ENCODE results near the gene MATCAP1. TPM values are rescaled to one million over a fixed set of nuclear protein-coding genes. Genes with fewer than 3 reads are reported as not detected.

The MATCAP1 gene
- total and polyA plus RNA-seq, 2 of the 13 experiments (the other 11 are each of a cell fraction or from before 2014, with no cell fraction given) = 11.2 to 24.5 TPM

DNA sequence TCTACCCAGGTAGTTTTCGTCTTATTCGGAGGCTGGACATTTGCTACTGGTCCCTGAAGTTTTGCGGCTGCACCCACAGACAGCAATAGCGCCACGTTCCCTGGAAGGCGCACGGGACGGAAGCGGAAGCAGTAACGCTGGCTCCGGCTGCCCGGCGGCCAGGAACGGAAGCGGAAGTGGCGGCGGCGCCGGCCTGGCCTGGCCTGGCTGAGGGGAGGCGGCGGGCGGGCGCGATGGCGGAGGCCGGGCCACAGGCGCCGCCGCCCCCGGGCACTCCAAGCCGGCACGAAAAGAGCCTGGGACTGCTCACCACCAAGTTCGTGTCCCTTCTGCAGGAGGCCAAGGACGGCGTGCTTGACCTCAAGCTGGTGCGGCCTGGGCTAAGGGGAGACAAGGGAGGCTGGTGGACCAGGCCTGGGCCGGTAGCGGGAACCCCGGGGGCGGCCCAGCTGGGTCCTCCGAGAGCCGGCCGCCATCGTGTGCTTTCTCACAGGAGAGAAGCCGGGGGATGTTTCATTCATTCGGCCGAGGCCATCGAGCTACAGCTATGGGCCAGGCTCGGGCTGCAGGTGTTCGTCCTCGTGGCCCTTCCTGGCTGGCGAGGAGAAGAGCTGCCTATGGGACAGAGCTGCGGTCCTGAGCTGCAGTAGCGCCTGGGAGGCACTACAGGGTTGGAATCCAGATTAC is 8.4 kb upstream of the MATCAP1 start, which contains the start of gene E2F4 (continued):
- TF ChIP-seq, protein P1, sequence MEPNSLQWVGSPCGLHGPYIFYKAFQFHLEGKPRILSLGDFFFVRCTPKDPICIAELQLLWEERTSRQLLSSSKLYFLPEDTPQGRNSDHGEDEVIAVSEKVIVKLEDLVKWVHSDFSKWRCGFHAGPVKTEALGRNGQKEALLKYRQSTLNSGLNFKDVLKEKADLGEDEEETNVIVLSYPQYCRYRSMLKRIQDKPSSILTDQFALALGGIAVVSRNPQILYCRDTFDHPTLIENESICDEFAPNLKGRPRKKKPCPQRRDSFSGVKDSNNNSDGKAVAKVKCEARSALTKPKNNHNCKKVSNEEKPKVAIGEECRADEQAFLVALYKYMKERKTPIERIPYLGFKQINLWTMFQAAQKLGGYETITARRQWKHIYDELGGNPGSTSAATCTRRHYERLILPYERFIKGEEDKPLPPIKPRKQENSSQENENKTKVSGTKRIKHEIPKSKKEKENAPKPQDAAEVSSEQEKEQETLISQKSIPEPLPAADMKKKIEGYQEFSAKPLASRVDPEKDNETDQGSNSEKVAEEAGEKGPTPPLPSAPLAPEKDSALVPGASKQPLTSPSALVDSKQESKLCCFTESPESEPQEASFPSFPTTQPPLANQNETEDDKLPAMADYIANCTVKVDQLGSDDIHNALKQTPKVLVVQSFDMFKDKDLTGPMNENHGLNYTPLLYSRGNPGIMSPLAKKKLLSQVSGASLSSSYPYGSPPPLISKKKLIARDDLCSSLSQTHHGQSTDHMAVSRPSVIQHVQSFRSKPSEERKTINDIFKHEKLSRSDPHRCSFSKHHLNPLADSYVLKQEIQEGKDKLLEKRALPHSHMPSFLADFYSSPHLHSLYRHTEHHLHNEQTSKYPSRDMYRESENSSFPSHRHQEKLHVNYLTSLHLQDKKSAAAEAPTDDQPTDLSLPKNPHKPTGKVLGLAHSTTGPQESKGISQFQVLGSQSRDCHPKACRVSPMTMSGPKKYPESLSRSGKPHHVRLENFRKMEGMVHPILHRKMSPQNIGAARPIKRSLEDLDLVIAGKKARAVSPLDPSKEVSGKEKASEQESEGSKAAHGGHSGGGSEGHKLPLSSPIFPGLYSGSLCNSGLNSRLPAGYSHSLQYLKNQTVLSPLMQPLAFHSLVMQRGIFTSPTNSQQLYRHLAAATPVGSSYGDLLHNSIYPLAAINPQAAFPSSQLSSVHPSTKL (CRISPR knock-in tag; IDR thresholded peaks at IDR 0.05) = peak; percentile 58; the same call in 1 of the 2 replicates
- no peak for TF ChIP-seq ZNF33A (CRISPR knock-in tag; IDR thresholded peaks at IDR 0.05; ENCODE audit: borderline replicate concordance)
- TF ChIP-seq MBNL3 (CRISPR knock-in tag; conservative IDR thresholded peaks at IDR 0.05) = no peak
- TF ChIP-seq, protein P2, sequence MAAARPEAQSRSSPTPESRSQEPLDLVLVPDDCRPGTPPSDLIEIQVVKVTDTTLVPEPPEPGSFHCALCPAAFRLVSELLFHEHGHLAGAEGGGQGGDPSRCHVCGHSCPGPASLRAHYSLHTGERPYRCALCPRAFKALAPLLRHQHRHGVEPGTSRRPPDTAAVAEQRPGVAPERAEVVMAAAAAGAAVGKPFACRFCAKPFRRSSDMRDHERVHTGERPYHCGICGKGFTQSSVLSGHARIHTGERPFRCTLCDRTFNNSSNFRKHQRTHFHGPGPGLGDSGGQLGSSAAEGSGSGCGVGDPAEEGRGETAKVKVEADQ (CRISPR knock-in tag; IDR thresholded peaks at IDR 0.05; ENCODE audit: borderline replicate concordance) = 0 out of 2 replicates have a peak, but pooled peaks have one; percentile 41
- no peak for TF ChIP-seq ATM (IDR thresholded peaks at IDR 0.05; ENCODE audit: borderline replicate concordance)
- TF ChIP-seq NFKB2 (CRISPR knock-in tag; IDR thresholded peaks at IDR 0.05; ENCODE audit: borderline replicate concordance) = peak; percentile 77; the same call in 1 of the 2 replicates
- TF ChIP-seq RFX5 (IDR thresholded peaks at IDR 0.05; ENCODE audit: low read depth, low read length) = 0 out of 2 replicates have a peak, but pooled peaks have one; percentile 47
- TF ChIP-seq, protein P3, sequence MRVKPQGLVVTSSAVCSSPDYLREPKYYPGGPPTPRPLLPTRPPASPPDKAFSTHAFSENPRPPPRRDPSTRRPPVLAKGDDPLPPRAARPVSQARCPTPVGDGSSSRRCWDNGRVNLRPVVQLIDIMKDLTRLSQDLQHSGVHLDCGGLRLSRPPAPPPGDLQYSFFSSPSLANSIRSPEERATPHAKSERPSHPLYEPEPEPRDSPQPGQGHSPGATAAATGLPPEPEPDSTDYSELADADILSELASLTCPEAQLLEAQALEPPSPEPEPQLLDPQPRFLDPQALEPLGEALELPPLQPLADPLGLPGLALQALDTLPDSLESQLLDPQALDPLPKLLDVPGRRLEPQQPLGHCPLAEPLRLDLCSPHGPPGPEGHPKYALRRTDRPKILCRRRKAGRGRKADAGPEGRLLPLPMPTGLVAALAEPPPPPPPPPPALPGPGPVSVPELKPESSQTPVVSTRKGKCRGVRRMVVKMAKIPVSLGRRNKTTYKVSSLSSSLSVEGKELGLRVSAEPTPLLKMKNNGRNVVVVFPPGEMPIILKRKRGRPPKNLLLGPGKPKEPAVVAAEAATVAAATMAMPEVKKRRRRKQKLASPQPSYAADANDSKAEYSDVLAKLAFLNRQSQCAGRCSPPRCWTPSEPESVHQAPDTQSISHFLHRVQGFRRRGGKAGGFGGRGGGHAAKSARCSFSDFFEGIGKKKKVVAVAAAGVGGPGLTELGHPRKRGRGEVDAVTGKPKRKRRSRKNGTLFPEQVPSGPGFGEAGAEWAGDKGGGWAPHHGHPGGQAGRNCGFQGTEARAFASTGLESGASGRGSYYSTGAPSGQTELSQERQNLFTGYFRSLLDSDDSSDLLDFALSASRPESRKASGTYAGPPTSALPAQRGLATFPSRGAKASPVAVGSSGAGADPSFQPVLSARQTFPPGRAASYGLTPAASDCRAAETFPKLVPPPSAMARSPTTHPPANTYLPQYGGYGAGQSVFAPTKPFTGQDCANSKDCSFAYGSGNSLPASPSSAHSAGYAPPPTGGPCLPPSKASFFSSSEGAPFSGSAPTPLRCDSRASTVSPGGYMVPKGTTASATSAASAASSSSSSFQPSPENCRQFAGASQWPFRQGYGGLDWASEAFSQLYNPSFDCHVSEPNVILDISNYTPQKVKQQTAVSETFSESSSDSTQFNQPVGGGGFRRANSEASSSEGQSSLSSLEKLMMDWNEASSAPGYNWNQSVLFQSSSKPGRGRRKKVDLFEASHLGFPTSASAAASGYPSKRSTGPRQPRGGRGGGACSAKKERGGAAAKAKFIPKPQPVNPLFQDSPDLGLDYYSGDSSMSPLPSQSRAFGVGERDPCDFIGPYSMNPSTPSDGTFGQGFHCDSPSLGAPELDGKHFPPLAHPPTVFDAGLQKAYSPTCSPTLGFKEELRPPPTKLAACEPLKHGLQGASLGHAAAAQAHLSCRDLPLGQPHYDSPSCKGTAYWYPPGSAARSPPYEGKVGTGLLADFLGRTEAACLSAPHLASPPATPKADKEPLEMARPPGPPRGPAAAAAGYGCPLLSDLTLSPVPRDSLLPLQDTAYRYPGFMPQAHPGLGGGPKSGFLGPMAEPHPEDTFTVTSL (CRISPR knock-in tag; IDR thresholded peaks at IDR 0.05; ENCODE audit: borderline replicate concordance) = no peak
- TF ChIP-seq NR2F1 (CRISPR knock-in tag; IDR thresholded peaks at IDR 0.05) = no peak; a peak in 1 of 4 replicates
- no peak for TF ChIP-seq CENPX (CRISPR knock-in tag; IDR thresholded peaks at IDR 0.05)
- TF ChIP-seq, protein P4, sequence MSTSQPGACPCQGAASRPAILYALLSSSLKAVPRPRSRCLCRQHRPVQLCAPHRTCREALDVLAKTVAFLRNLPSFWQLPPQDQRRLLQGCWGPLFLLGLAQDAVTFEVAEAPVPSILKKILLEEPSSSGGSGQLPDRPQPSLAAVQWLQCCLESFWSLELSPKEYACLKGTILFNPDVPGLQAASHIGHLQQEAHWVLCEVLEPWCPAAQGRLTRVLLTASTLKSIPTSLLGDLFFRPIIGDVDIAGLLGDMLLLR (CRISPR knock-in tag; IDR thresholded peaks at IDR 0.05) = peak; percentile 91
- TF ChIP-seq NFIB (CRISPR knock-in tag; IDR thresholded peaks at IDR 0.05; ENCODE audit: borderline replicate concordance) = no peak
- TF ChIP-seq ZNF180 (CRISPR knock-in tag; IDR thresholded peaks at IDR 0.05; ENCODE audit: borderline replicate concordance, low read depth) = no peak
- TF ChIP-seq HIVEP1 (CRISPR knock-in tag; IDR thresholded peaks at IDR 0.05) = no peak

Data from HepG2 (cell line).